Stimulated activated CD4-positive, alpha-beta T cell treated with anti-CD3 and anti-CD28 coated beads, Interleukin-15, amount 100 ng/mL, for 1 hour (primary cell): ENCODE data around the gene ZBTB16.

ENCODE experiments used
- DNase-seq, 2 donors: peaks; one replicate each; pipeline ENCODE4 v3.0.0-alpha.2; 2020; ENCODE audit warnings: low read depth in 1 of 2, low spot score in 1 of 2

ZBTB16 gene

GRCh38 chr11:114274637-114275036 lies 215.1 kb downstream of the ZBTB16 start:
- DNase-seq, result no peak

GRCh38 chr11:114275280-114275679 lies 215.8 kb downstream of the ZBTB16 start:
- no peak for DNase-seq

- no peak for DNase-seq
These were observed 216.6 kb downstream of the ZBTB16 start for GRCh38 chr11:114276077-114276476.

GRCh38 chr11:114277637-114278341 lies 218.3 kb downstream of the ZBTB16 start:
- DNase-seq, result no peak

- no peak for DNase-seq
These were observed 219.0 kb downstream of the ZBTB16 start for GRCh38 chr11:114278342-114279065.

GRCh38 chr11:114279792-114280546 lies 220.5 kb downstream of the ZBTB16 start:
- DNase-seq, result no peak

GRCh38 chr11:114280696-114281095 lies 221.2 kb downstream of the ZBTB16 start:
- no peak for DNase-seq

GRCh38 chr11:114281388-114281956 lies 222.0 kb downstream of the ZBTB16 start:
- no peak for DNase-seq

GRCh38 chr11:114282488-114282887 lies 223.0 kb downstream of the ZBTB16 start:
- DNase-seq, result no peak

- no peak for DNase-seq
These were observed 223.9 kb downstream of the ZBTB16 start for GRCh38 chr11:114283422-114283821.

- DNase-seq, result no peak
These were observed 224.5 kb downstream of the ZBTB16 start for GRCh38 chr11:114284021-114284420.

- no peak for DNase-seq
These were observed 225.4 kb downstream of the ZBTB16 start for GRCh38 chr11:114284914-114285313.

- DNase-seq, result no peak
These were observed 226.1 kb downstream of the ZBTB16 start for GRCh38 chr11:114285599-114285998.

GRCh38 chr11:114286229-114286628 lies 226.7 kb downstream of the ZBTB16 start:
- no peak for DNase-seq

- no peak for DNase-seq
These were observed 227.6 kb downstream of the ZBTB16 start for GRCh38 chr11:114287154-114287553.

GRCh38 chr11:114288136-114288535 lies 228.6 kb downstream of the ZBTB16 start:
- no peak for DNase-seq

- no peak for DNase-seq
These were observed 230.3 kb downstream of the ZBTB16 start for GRCh38 chr11:114289779-114290178.

- no peak for DNase-seq
These were observed 231.2 kb downstream of the ZBTB16 start for GRCh38 chr11:114290503-114291235.

GRCh38 chr11:114291381-114291780 lies 231.9 kb downstream of the ZBTB16 start:
- DNase-seq, result no peak

GRCh38 chr11:114291842-114292680 lies 232.6 kb downstream of the ZBTB16 start:
- DNase-seq, result no peak
